HL-60/S4 (cell line): ENCODE data around the gene MRPL38.
"Not testable (repeated sequence)": the region's sequence is repeated elsewhere in the genome, so short reads cannot be mapped to it uniquely, and the experiment has no call there.

Experiments
- in situ Hi-C: fragments of 300-500 bp; cut with MboI; formaldehyde crosslinking; loops from 2 replicates; pipeline ENCODE4 v1.14.3; 2022; ENCODE audit warnings: low sequenced_read_pairs

MRPL38 gene

DNA sequence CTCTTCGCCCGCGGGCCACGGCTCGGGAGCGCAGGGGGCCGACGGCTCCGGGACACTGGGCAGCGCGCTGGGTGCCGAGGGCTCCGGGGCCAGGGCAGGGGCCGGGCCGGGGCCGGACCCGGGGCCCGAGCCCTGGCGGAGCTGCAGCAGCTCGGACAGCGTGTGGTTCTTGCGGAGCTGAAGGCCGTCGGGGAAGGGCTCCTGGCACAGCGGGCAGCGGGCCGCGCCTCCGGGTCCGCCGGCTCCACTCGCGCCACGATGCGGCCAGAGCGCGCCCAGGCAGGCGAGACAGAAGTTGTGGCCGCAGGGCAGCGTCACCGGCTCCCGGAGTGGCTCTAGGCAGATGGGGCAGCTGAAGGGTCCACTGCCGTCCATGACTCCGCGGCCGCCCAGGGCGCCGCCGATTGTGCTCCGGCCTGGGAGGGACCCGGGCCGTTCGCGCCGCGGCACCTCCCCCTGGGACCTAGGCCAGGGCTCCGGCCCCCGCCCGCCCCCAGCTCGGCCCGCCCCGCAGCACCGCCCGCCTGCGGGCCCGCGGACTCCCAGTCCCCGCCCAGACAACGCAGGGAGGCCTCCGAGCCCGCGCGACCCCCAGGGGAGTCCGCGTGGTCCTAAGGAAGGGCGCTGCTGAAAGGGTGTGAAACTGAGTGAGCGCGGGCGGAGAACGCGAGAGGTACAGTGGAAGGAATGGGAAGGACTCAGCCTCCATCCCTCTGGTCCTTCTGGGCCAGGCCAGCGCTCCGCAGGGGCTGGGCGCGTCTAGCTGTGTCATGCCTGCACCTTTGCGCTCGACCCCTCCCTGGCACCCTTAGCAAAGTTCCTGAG, 26.3 kb downstream of the MRPL38 start, which contains the start of gene TRIM47:
TSS of gene TRIM47 (minus strand) at position 408 of the 825 bp plus-strand sequence. CDS start at position 375, 33 bp downstream.
- in situ Hi-C loops, result no loop called here

DNA sequence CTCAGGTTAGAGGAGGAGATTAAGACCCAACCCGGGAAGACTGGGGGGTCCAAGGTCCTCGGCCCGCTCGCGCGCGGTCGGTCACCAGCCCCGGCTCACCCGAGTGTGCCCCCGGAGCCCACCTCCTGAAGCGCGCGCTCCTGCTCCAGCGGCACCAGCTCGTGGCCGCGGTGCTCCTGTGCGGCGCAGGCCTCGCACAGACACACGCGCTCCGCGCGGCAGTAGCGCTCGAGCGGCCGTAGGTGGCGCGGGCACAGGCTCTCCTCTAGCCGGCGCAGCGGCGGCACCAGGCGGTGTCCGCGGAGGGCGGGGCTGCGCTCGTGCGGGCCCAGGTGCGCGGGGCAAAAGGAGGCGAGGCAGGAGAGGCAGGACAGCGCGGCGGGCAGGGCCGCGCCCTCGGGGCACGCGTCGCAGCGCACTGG, 26.9 kb downstream of the MRPL38 start:
- in situ Hi-C loops, result no loop called here

DNA sequence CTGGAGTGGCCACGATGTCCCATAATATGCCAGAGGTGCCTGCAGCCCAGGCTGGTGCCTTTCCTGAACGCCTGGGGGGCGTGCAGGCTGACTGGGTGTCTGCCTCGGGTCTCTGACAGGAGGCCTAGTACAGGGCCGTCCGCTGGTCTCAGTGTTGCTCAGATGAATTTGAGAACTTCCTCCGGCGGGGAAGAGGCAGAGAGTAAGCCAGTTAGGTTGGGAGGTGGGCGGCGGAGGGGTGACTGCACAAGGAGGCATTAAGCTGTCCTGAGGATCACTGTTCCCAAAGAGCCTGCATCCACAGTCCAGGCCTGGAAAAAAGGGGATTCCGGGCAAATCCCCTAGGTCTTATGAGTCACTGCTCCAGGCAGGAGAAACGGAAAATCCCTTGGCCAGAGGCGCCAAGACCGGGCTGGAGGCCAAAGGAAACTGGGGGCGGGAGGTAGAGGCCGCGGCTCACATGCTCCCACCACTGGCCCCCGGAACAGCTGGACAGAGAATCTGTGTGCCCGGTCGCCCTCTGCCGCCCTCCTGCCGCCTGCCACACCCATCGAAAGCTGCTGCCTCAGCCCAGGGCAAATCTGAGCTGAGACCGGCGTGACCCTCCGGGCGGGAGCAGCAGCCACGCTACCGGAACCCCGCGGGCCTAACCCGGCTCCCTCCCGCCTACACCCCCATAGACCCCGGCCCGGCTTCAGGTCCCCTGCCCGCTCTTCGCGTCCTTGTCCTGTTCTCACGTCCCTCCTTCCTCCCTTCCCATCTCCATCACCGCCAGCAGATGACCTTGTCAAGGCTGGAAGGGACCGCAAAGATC, 27.5 kb downstream of the MRPL38 start:
- in situ Hi-C loops, result no loop called here

DNA sequence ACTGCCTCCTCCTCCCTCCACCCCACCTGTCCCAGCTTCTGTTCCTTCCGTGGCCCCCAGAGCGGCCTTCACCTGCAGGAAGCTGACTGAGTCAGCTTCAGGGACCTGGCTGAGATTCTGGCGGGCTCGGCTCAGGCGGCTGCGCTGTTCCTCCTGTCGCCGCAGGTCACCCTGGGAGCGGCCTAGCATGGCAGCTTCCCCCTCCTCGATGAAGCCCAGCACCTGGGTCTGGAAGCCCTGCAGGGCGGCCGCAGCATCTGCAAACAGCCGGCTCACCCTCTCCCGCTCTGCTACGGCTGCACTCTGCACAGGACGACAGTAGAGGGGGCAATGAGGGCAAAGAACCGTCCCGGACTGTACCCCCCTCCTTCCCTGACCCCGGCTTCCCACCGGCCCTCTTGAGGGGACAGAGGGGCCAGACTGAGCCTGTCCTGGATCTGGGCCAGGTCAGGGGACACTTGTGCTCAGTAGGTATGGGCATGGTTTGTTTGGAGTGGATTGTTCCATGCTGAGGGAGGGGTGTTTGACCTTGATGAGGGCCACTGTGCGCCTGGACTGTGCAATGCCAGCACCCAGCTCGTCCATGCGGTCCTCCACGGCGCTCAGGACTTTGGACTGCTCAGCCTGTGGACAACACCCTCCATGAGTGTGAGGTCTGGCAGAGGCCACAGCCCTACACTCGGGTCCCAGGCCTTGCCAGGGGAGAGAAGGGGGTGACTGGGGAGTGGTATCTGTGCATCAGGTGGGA, 28.3 kb downstream of the MRPL38 start:
- in situ Hi-C loops, result no loop called here

DNA sequence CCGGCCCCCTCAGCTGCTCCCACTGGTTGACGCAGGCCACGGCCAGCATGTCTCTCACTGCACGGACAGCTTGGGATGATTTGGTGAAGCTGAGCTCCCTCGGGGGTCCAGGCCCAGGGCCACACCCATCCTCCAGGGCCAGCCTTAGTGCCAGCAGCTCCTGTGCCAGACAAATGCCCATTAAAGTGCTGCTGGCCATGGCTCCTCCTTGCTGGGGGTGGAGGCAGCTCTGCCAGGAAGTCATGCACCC, 28.8 kb downstream of the MRPL38 start:
- in situ Hi-C loops, result no loop called here

DNA sequence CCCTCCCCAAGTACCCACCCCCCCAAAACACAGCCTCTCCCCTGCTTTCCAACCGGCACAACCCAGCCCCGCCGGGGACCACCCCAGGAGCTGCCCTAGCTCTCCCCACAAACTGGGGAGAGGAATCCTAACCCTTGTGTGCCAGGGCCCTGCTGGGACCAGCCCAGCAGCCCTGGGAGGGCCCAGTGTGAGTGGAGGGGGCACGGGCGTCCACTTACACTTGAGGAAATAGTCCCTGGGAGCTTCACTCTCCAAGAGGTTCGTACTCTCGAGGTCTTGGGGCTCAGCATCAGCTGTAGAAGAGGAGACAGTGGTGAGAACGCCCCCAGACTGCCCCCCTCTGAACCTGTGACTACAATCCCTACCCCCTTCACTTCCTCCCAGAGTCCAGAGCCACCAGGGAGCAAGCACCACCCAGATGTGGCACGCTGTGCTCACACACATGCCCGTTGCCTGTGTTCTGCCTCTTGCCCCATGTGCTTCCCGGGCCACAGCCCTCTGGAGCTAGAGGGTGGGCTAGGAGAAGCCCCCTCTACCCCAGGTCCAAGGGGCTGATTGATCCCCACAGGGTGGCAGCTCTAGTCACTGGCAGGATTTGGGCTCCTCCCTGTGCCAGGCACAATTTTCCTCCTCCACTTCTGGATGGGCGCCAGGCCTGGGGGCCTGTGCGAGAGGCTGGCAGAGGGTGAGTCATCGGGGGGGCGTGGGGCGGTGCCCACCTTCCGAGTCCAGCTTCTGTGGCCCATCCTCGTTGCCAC, 29.3 kb downstream of the MRPL38 start:
- in situ Hi-C loops, result no loop called here

DNA sequence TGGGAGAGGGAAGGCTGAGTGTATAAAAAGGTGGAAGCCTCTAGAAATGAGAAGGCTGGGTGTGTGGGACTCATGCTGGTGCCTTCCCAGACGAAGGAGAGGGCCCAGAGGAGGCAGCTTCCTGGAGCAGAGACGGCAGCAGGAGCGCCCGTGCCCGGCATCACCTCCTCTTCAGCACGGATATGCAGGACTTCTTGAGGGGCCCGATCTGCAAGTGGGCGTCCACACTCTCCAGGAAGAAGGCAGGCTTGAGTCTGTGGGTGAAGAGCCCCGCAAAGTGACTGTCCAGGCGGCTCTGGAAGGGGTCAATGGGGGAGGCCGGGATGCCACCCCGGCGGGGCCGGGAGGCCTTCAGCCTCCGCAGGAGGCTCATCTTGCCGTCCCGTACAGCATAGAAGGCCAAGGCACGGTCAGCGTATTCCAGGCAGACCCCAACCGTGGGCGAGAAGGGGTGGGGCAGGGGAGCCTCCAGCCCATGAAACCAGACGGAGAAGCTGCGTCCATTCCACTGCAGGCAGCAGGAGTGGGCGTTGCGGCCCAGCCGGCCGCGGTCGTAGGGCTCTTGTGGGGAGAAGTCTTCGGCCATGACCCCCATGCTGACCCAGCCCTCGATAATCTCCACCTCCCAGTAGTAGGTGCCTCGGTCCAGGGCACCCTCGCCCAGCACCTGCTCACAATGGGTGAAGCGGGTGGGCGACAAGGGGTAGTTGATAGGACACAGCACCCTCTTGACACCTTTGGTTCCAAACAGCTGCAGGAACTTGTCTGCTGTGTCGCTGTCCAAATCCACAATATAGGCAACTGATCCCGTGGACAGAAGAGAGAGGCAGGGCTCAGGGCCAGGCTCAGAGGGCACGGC, 30.1 kb downstream of the MRPL38 start:
- in situ Hi-C loops, result no loop called here

DNA sequence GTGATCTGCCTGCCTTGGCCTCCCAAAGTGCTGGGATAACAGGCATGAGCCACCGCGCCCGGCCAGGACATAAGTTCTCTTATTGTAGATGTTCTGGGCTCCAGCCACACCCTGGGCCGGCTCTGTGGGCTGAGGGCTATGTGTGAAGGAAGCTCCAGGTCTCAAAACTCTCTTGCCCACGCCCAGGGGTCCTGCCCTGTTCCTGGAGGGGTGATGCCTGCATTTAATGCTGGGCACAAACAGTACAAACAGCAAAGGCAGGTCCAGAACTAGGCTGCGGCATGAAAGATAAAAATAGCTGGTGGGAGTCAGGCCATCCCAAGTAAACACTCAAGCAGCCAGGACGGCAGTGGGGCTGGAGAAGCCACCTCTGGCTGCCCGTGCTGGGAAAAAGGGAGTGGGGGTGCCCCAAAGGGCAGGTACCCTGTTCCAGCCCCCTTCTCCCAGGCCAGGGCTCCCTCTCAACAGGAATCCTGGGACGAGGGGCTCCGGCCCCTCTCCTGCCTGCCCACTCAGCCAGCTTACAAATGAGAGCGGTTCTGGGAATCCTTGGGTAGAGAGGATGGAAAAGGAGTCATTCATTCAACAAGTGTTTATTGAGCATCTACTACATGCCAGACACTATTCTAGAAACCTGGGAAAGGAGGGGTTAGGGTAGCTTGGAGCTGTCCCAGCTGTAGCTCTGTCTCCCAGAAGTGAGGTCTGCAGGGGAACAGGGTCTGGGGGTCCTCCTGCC, 30.9 kb downstream of the MRPL38 start:
- in situ Hi-C loops, result no loop called here

DNA sequence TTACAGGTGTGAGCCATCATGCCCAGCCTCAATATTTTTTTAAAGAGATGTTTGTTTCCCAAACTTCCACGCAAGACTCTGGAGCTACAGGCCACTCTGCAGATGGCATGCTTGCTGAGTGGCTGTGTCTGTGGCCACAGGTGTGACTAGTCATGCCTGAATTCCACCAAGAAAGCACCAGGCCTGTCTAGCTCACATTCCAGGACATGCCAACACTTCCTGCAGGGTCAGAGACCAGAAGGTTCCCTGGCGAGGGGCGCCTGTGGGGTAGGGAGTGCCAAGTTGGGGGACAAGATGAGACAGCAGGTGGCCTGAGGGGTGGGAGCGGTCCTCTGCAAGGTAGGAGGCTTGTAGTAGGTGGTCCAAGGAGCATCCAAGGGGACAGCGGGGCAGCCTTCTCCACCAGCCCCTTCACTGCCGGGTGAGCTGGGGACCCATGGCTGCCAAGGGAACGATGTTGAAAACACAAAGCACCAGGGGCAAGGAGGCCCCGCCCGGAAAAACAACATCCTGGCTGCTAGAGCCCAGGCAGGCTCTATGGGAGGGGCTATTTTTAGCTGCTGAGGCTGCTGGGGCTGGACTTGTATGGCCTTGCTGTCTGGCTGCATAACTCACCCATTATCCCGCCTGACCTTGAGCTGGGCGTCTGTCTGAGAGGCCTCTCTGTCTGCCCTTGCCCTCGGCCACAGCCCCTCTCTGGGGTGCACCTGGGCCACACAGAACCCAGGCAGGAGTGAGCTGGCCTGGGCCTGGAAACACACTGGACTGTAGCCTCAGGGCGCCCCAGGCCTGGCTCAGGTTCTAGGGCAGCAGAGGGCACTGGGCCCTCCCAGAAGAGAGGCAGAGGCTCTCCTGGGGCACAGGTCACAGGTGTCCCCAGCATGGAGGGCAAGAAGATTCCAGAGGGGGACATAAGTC, 32.0 kb downstream of the MRPL38 start:
- in situ Hi-C loops, result no loop called here

DNA sequence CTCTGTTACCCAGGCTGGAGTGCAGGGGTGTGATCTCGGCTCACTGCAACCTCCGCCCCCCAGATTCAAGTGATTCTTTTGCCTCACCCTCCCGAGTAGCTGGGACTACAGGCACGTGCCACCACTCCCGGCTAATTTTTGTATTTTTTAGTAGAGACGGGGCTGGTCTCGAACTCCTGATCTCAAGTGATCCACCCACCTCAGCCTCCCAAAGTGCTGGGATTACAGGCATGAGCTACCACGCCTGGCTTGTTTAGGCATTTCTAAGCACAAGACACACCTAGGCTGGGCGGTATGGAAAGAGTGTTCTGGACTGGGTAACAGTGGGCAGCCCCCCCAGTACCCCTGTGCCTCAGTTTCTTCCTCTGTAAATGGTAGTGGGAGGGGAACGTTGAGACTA, 34.5 kb downstream of the MRPL38 start:
- in situ Hi-C loops, result not testable (repeated sequence)

DNA sequence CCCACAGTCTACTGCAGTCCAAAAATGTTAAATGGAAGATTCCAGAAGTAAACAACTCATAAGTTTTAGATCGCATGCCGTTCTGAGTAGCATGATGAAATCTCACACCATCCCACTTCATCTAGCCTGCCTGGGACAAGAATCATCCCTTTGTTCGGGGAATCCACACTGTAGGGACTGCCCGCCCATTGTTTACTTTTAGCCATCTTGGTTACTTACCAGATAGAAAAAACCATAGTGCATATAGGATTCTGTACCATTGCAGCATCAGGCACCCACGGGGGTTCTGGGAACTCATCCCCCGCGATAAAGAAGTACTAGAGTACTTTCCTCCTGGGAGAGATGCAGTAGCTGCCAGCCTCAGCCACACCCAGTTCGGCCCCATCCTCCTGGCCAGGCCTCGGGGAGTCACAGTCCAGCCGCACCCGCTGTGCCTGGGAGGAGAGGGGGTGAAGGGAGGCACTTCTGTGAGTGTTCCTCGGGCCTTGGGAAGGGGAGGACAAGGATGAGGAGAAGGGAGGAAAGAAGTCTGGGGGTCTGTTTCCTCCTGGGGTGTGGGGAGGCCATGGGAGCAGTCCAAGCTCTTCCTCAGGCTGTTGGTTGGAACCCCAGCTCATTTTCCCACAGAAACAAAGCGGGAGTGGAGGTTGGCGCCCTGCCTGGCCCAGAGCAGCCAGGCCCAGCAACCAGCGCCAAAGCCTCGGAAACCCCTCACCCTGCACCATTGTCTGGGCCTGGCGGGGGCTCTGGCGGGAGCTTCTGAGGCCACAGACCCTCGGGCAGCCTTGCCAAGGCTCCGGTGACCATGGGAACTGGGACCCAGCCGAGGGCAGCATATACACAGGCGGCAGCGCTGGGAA, 35.2 kb downstream of the MRPL38 start:
- in situ Hi-C loops, result no loop called here

DNA sequence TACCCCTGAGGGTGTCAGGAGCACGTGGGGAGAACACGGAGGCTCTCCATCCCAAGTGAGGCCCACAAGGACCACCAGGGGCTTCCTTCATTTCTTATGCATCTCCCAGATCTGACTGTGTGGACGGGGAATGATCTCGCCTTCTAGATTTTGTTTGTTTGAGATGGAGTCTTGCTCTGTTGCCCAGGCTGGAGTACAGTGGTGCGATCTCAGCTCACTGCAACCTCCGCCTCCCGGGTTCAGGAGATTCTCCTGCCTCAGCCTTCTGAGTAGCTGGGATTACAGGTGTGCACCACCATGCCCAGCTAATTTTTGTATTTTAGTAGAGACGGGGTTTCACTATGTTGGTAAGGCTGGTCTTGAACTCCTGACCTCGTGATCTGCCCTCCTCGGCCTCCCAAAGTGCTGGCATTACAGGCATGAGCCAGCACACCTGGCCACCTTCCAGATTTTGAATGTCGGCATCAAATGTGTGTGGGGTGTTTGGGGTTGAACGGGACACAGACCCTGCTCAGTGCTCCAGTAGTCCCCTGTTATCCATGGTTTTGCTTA, 35.9 kb downstream of the MRPL38 start:
- in situ Hi-C loops, result not testable (repeated sequence)

DNA sequence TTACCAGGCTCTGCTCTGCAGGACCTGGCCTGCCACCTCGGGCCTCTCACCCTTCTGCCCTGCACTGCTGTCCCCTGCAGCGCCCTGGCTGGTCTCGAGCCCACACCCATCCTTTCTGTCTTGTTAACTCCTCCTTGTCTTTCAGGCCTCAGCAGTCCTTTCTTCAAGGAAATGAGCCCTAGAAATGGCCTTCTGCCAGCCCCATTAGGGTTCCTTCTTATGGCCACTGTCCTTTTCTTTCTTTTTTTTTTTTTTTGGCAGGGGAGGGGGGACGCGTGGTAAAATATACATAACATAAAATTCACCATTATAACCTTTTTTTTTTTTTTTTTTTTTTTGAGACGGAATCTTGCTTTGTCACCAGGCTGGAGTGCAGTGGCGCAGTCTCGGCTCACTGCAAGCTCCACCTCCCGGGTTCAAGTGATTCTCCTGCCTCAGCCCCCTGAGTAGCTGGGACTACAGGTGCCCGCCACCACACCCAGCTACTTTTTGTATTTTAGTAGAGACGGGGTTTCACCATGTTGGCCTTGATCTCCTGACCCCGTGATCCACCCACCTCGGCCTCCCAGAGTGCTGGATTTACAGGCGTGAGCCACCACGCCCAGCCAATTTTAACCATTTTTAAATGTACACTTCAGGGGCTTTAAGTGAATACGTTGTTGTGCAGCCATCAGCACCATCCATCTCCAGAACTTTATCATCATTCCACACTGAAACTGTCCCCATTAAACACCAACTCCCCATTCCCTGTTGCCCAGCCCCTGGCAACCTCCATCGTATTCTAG, 39.1 kb downstream of the MRPL38 start:
- in situ Hi-C loops, result not testable (repeated sequence)

DNA sequence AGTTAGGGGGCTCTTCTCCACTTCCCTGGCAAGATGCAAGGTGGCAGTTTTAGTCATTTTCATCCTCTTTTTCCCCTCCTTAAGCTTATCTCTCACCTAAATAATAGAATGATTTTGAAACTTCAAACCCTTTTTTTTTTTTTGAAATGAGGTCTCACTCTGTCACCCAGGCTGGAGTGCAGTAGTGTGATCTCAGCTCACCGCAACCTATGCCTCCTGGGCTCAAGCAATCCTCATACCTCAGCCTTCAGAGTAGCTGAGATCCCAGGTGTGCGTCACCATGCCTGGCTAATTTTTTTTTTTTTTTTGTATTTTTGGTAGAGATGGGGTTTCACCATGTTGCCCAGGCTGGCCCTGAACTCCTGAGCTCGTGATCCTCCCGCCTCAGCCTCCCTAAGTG, 39.8 kb downstream of the MRPL38 start:
- in situ Hi-C loops, result not testable (repeated sequence)

DNA sequence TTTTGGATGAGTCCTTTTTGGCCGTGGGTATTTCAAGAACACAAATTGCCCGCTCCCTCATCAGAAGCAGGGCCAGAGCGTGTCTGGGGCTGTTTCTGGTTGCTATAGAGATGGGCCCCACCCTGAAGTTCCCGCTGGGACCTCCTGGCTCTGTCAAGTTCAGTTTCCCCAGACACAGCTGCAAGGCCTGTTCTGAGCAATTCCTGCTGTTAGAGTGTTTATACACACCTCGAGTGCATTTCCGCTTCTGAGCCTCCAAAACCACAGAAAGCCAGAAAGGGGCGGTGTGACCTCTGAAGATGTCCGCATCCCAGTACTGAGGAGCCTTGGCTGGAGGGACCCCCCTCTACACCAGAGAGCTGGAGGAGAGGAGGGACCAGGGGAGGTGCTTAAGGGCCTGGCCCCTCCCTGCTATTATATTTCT, 40.2 kb downstream of the MRPL38 start:
- in situ Hi-C loops, result no loop called here

DNA sequence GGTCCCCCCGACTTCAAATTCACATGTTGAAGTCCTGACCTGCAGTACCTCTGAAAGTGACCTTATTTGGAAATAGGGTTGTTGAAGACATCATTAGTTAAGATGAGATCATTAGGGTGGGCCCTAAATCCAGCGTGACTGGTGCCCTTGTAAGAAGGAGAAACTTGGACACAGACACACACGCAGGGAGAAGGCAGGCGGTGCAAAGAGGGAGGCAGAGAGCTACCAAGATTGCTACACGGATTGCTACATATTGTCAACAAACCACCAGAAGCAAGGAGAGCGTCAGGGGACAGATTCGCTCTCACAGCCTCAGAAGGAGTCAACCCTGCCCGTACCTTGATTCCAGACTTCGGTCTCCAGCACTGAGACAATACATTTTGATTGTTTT, 42.8 kb downstream of the MRPL38 start:
- in situ Hi-C loops, result no loop called here
